Right kidney (tissue), 9 donors: ENCODE measurements around the gene SOD2.
"Not testable (repeated sequence)": the region's sequence is repeated elsewhere in the genome, so short reads cannot be mapped to it uniquely, and the experiment has no call there.

Experiments used
- DNase-seq: peaks from one replicate; pipeline ENCODE4 v3.0.0-alpha.2; 2016
- long read RNA-seq, 8 donors: transcript quantifications; one replicate each; lab custom pipeline, GENCODE V29; 2026

Gene SOD2
- long read RNA-seq, donor 1, full-length matches to known transcripts, result 17 of 17 reads
- long read RNA-seq, donor 1, partial matches to known transcripts, result 0 of 17 reads
- long read RNA-seq, donor 1, other reads (novel, unspliced or antisense), result 0 of 17 reads
- long read RNA-seq, donor 2, full-length matches to known transcripts, result 22 of 22 reads
- long read RNA-seq, donor 2, partial matches to known transcripts, result 0 of 22 reads
- long read RNA-seq, donor 2, other reads (novel, unspliced or antisense), result 0 of 22 reads
- long read RNA-seq, donor 3, full-length matches to known transcripts, result 18 of 18 reads
- long read RNA-seq, donor 3, partial matches to known transcripts, result 0 of 18 reads
- long read RNA-seq, donor 3, other reads (novel, unspliced or antisense), result 0 of 18 reads
- long read RNA-seq, donor 4, full-length matches to known transcripts, result 34 of 40 reads
- long read RNA-seq, donor 4, partial matches to known transcripts, result 6 of 40 reads
- long read RNA-seq, donor 4, other reads (novel, unspliced or antisense), result 0 of 40 reads
- long read RNA-seq, donor 5, full-length matches to known transcripts, result 26 of 38 reads
- long read RNA-seq, donor 5, partial matches to known transcripts, result 12 of 38 reads
- long read RNA-seq, donor 5, other reads (novel, unspliced or antisense), result 0 of 38 reads
- long read RNA-seq, donor 6, full-length matches to known transcripts, result 27 of 73 reads
- long read RNA-seq, donor 6, partial matches to known transcripts, result 36 of 73 reads
- long read RNA-seq, donor 6, other reads (novel, unspliced or antisense), result 10 of 73 reads
- long read RNA-seq, donor 7, full-length matches to known transcripts, result 44 of 51 reads
- long read RNA-seq, donor 7, partial matches to known transcripts, result 7 of 51 reads
- long read RNA-seq, donor 7, other reads (novel, unspliced or antisense), result 0 of 51 reads
- long read RNA-seq, donor 8, full-length matches to known transcripts, result 19 of 19 reads
- long read RNA-seq, donor 8, partial matches to known transcripts, result 0 of 19 reads
- long read RNA-seq, donor 8, other reads (novel, unspliced or antisense), result 0 of 19 reads

GRCh38 chr6:159693128-159693893, at the start of gene SOD2:
TSS of gene SOD2 (minus strand) at chr6:159693241. CDS start at chr6:159693167, 74 bp downstream.
- peak; percentile 98 for DNase-seq

GRCh38 chr6:159742165-159742564, 49.1 kb upstream of the SOD2 start:
- DNase-seq, result no peak

GRCh38 chr6:159739341-159739740, 46.3 kb upstream of the SOD2 start:
- DNase-seq, result no peak

GRCh38 chr6:159736908-159737307, 43.9 kb upstream of the SOD2 start:
- no peak for DNase-seq

GRCh38 chr6:159733395-159733794, 40.4 kb upstream of the SOD2 start:
- not testable (repeated sequence) for DNase-seq

- not testable (repeated sequence) for DNase-seq
These were observed 39.5 kb upstream of the SOD2 start for GRCh38 chr6:159732550-159732949.

GRCh38 chr6:159730332-159730676, 37.3 kb upstream of the SOD2 start:
- DNase-seq, result no peak

- DNase-seq, result no peak
These were observed 36.7 kb upstream of the SOD2 start for GRCh38 chr6:159729598-159730331.

GRCh38 chr6:159728531-159728964, 35.5 kb upstream of the SOD2 start:
- no peak for DNase-seq

- DNase-seq, result peak; percentile 95
These were observed 34.8 kb upstream of the SOD2 start for GRCh38 chr6:159727717-159728445.

GRCh38 chr6:159726918-159727716, 34.1 kb upstream of the SOD2 start, which contains the start of gene WTAP:
TSS of gene WTAP (plus strand) at chr6:159727506. CDS start at chr6:159736266, 8,760 bp downstream.
- DNase-seq, result peak; percentile 99

GRCh38 chr6:159726255-159726917, 33.3 kb upstream of the SOD2 start:
- peak; percentile 96 for DNase-seq

- DNase-seq, result not testable (repeated sequence)
These were observed 32.2 kb upstream of the SOD2 start for GRCh38 chr6:159725208-159725607.

GRCh38 chr6:159724778-159725177, 31.7 kb upstream of the SOD2 start:
- DNase-seq, result no peak

GRCh38 chr6:159723259-159723658, 30.2 kb upstream of the SOD2 start:
- DNase-seq, result no peak

- no peak for DNase-seq
These were observed 29.6 kb upstream of the SOD2 start for GRCh38 chr6:159722655-159723054.

- DNase-seq, result not testable (repeated sequence)
These were observed 28.9 kb upstream of the SOD2 start for GRCh38 chr6:159721981-159722380.

GRCh38 chr6:159720708-159721107, 27.7 kb upstream of the SOD2 start:
- peak; percentile 19 for DNase-seq

GRCh38 chr6:159719287-159719686, 26.2 kb upstream of the SOD2 start:
- no peak for DNase-seq
